Endometrium (tissue), 2 donors: ENCODE results near the gene FYB1.
"Not testable (repeated sequence)": the region's sequence is repeated elsewhere in the genome, so short reads cannot be mapped to it uniquely, and the experiment has no call there.

Experiments used
- FAIRE-seq: peaks from 2 replicates; lab custom pipeline; 2012; peaks lifted over from hg19 to GRCh38; lab: Jason Lieb, UNC
- donor health status: control.
- donor health status: control.

The FYB1 gene

GRCh38 chr5:39186722-39187539 is 32.4 kb downstream of the FYB1 start:
- no peak for FAIRE-seq

GRCh38 chr5:39186289-39186688 is 33.1 kb downstream of the FYB1 start:
- no peak for FAIRE-seq

DNA sequence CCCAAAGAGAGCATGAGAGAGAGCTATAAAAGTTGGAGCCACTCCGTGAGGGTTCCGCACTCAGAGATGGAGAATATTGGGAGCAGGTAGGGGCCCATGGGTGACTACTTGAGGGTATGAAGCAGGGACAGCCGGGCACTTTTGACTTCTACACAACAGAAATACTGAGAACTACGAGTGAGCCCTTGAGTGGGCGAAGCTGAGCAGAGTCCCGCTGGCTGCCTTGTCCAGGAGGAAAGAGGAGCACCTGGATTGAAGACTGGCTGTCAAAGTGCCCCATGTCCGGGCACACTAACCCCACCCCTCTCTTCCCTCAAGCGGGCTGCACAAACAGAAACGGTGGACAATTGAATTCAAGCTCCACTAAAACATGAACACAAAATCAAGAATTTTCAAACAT is 33.6 kb downstream of the FYB1 start:
- no peak for FAIRE-seq

DNA sequence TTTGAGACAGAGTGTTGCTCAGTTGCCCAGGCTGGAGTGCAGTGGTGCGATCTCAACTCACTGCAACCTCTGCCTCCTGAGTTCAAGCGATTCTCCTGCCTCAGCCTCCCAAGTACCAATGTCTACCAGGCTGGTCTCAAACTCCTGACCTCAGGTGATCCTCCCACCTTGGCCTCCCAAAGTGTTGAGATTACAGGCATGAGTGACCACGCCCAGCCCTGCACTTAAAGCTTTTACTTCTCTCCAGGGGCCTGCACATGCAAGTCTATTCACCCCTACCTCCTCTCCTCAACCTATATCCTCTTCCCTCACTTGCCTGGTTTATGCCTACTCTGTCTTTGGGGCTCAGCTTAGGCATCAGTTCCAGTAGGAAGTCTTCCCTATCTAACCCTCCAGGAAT is 39.8 kb downstream of the FYB1 start:
- not testable (repeated sequence) for FAIRE-seq

DNA sequence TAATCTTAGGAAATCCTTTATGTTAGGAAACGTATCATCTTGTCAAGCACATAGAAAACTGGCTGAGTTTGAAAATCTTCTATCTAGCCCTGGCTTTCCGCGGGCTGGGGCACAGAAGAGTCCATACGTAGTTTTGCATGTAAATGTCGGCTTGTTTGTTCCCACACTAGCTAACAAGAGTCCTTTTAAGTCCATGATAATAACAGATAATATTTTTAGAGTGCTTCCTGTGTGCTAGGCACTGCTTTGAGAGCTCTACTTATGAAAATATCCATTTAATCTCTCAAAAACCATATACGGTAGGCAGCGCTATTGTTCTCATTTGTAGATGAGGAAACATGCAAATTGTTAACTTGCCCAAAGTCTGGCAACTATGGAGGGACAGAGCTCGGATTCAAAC is 40.5 kb downstream of the FYB1 start:
- no peak for FAIRE-seq

DNA sequence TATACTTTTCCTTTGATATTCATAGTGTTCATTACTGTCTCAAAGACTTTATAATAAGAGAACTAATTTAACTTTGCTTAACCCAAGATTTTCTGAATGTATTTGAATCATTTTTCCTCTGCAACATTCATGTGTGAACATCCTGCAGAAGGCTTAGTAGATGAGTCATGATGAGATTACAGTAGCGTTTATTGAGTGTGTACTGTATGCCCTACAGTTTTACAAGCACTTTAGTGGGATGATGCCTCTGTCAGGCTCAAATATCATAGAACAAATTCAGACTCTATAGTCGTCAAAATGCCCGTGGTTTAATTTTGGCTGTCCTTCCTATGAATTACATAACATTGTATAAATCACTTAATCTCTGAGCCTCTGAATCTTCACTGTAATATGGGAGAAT is 41.2 kb downstream of the FYB1 start:
- no peak for FAIRE-seq

DNA sequence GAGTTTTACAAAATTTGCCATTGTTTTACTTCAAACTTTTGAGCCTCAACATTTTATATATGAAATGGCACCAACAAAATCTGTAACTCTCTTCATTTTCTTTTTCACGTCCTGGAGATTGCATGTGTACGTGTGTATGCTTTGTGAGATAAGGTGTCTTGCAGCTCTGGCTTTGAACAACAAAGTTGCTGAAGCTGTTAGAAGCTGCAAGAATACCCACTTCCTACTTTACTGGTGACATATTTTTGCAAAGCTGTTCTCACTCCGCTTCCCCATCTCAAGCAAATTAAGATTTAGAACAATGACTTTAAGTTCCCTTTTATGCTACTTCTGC is 41.8 kb downstream of the FYB1 start:
- FAIRE-seq, result no peak

GRCh38 chr5:39176759-39177630 is 42.4 kb downstream of the FYB1 start:
- no peak for FAIRE-seq

- no peak for FAIRE-seq
Measured at GRCh38 chr5:39175273-39175955, 43.9 kb downstream of the FYB1 start.

DNA sequence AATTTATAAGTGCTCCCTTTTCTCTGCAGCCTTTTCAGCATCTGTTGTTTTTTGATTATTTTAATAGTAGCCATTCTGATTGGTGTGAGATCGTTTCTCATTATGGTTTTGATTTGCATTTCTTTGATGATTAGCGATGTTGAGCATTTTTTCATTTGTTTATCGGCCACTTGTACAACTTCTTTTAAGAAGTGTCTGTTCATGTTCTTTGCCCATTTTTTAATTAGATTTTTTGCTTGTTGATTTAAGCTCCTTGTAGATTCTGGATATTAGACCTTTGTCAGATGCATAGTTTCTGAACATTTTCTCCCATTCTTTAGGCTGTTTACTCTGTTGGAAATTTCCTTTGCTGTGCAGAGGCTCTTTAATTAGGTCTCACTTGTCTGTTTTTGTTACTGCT is 46.3 kb downstream of the FYB1 start:
- no peak for FAIRE-seq

GRCh38 chr5:39172593-39172992 is 46.8 kb downstream of the FYB1 start:
- no peak for FAIRE-seq

DNA sequence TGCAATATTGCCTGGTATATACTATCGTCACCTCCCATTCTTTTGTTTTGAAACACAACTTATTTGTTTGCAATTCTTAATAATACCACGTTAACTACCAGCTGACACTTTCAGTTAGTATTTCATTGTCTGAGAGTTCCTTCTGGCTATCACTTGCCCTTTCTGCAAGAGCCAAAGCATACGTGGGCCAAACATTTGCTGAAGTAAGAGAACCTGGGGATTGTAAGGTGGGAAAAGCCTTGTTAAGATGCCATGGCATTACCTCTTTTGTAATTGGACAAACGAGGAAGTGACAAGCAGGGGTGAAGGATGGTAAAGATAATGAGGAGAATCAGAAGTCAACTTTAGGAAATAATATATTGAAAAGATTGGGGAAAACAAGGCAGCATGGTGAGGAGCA is 47.7 kb downstream of the FYB1 start:
- no peak for FAIRE-seq

GRCh38 chr5:39169081-39169480 is 50.3 kb downstream of the FYB1 start:
- FAIRE-seq, result no peak

- FAIRE-seq, result no peak
Measured at GRCh38 chr5:39167972-39168342, 51.4 kb downstream of the FYB1 start.

- peak; percentile 82 for FAIRE-seq
Measured at GRCh38 chr5:39167141-39167971, 52.0 kb downstream of the FYB1 start.

- FAIRE-seq, result no peak
Measured at GRCh38 chr5:39164529-39165402, 54.6 kb downstream of the FYB1 start.

DNA sequence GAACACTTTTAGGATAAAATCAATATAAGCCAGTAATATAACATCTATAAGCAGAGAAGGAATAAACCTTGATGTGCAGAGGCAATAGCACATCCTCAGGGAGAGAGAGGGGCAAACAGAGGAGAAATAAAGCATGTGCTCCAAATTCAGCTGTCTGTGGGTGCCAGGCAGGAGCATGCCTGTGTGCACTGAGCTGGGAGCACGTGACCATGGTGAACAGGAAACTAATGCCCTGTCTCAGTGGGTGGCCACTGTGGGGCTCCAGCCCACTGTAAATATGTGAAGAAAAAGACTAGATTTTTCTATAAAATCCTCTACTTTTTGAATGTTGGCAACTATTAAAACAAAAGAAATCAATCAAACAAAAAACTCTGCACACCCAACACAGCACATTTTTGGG is 55.3 kb downstream of the FYB1 start:
- no peak for FAIRE-seq

GRCh38 chr5:39161578-39161977 is 57.8 kb downstream of the FYB1 start:
- FAIRE-seq, result no peak

- FAIRE-seq, result no peak
Measured at GRCh38 chr5:39160576-39161213, 58.7 kb downstream of the FYB1 start.

- no peak for FAIRE-seq
Measured at GRCh38 chr5:39159811-39160490, 59.4 kb downstream of the FYB1 start.
